Type B pancreatic cell (in vitro differentiated cells): Measurements from ENCODE around the gene APH1B. TPM values are rescaled to one million over a fixed set of nuclear protein-coding genes. Genes with fewer than 3 reads are reported as not detected.

ENCODE experiments used
- DNase-seq: peaks from one replicate; pipeline ENCODE4 v3.0.0; 2021; ENCODE audit warnings: mixed read lengths; ENCODE audit not compliant: unreplicated experiment; ENCODE audit errors: extremely low spot score
- H3K27ac Mint-ChIP-seq: 2 replicates; pipeline ENCODE4 v1.8.0; 2021; ENCODE audit warnings: mild to moderate bottlenecking, mixed read lengths
- H3K27me3 Mint-ChIP-seq: 2 replicates; pipeline ENCODE4 v1.8.0; 2021; ENCODE audit warnings: mixed read lengths
- H3K36me3 Mint-ChIP-seq: 2 replicates; pipeline ENCODE4 v1.8.0; 2021; ENCODE audit warnings: mixed read lengths
- H3K4me1 Mint-ChIP-seq: one replicate; pipeline ENCODE4 v1.8.0; 2021; ENCODE audit warnings: mixed read lengths; ENCODE audit not compliant: unreplicated experiment
- H3K4me3 Mint-ChIP-seq: 2 replicates; pipeline ENCODE4 v1.8.0; 2021; ENCODE audit warnings: mild to moderate bottlenecking, mixed read lengths
- H3K9me3 Mint-ChIP-seq: 2 replicates; pipeline ENCODE4 v1.8.0; 2021; ENCODE audit warnings: mixed read lengths
- total RNA-seq: library from RNA; stranded (reverse); gene quantifications from 2 replicates; pipeline ENCODE4 v1.2.1, GENCODE V29; 2021; ENCODE audit warnings: low replicate concordance
- TF ChIP-seq, protein P1 (sequence below): fragments of 200-600 bp; sonication (generic); conservative IDR thresholded peaks from 2 replicates; pipeline ENCODE4 v1.5.0; 2021; ENCODE audit warnings: antibody characterized with exemption, mild to moderate bottlenecking

The APH1B gene
- total RNA-seq, 1 donor from 2014 or later: 16.0 TPM

DNA sequence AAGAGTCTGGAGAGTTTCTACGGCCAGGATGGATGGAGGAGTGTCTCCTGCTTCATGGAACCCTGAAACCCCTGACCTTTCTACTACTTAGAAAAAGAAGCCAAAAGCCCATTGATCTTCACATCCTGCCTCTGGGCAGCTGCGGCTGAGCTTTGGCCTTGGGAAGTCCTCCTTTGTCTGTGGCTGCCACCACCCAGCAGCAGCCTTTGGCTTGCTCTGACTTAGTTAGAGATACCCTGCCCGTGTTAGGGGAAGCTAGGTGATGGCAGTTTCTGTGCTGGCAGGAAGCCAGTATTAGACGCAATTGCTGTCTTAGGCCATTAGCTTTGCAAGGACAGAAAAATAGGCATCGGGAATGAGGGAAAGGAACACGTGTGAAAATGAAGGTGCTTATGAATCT lies 18.8 kb downstream of the APH1B start:
- no peaks in the 10 kb centered on the region for H3K9me3 Mint-ChIP-seq
- peak overlapping the region; percentile 22 for H3K27ac Mint-ChIP-seq
- no peak for DNase-seq
- TF ChIP-seq, protein P1, sequence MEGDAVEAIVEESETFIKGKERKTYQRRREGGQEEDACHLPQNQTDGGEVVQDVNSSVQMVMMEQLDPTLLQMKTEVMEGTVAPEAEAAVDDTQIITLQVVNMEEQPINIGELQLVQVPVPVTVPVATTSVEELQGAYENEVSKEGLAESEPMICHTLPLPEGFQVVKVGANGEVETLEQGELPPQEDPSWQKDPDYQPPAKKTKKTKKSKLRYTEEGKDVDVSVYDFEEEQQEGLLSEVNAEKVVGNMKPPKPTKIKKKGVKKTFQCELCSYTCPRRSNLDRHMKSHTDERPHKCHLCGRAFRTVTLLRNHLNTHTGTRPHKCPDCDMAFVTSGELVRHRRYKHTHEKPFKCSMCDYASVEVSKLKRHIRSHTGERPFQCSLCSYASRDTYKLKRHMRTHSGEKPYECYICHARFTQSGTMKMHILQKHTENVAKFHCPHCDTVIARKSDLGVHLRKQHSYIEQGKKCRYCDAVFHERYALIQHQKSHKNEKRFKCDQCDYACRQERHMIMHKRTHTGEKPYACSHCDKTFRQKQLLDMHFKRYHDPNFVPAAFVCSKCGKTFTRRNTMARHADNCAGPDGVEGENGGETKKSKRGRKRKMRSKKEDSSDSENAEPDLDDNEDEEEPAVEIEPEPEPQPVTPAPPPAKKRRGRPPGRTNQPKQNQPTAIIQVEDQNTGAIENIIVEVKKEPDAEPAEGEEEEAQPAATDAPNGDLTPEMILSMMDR: no peak
- H3K36me3 Mint-ChIP-seq: peaks cover 26% of the 10 kb centered on the region
- H3K4me3 Mint-ChIP-seq: no peak overlapping the region
- peaks cover 25% of the 10 kb centered on the region for H3K4me1 Mint-ChIP-seq
- no peaks in the 10 kb centered on the region for H3K27me3 Mint-ChIP-seq

DNA sequence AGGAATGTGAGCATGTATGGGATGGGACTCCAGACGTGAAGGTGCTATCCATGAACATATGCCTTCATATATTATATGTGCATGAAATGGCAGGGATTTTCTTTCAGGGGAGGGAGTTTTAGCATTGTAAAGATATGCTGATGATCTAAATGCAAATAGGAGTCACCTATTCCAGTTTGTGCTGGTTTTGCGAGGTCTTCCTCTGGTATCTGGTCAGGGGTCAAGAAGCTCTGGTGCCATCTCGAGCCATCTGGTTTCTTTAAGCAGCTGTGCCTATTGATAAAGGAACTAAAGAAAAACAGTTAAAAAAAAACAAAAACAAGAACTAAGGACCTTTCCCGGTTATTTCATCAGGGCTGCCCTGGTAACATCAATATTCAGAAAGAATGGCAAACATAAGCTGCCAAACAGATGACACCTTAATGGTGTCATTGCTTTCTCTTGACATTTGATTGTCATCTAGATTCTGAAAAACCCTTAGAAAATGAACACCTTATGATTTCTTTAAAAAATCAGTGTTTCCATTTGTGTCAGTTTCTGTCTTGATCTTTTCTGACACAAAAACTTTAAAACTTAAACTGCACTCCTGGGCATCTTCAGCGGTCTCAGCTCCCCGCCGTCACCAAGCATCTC lies 22.7 kb downstream of the APH1B start:
- Mint-ChIP-seq H3K27me3 (no peaks in the 10 kb centered on the region), H3K36me3 (peaks cover 38% of the 10 kb centered on the region), H3K4me1 (peaks cover 27% of the 10 kb centered on the region), H3K4me3 (no peak overlapping the region), H3K27ac (no peak overlapping the region), H3K9me3 (no peaks in the 10 kb centered on the region)
- no peak for DNase-seq
- TF ChIP-seq, protein P1: no peak

DNA sequence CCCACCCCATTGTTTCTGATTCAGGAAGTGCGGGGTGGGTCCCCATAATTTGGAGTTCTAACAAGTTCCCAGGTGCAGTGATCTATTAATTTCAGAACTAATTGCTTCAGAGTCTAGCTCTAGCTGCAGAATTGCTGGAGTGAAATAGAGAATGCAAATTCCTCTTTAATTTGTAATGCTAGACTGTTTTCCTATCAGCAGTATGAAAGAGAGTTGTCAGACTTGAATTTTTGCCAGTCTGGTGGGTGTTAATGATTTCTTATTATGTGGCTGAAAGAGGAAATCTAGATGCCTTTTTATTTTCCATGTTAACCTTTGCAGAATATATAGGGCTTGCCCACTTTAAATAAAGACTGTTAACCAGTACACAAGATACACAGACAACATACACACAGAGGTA lies 23.7 kb downstream of the APH1B start:
- DNase-seq: no peak
- H3K4me3 Mint-ChIP-seq: no peak overlapping the region

DNA sequence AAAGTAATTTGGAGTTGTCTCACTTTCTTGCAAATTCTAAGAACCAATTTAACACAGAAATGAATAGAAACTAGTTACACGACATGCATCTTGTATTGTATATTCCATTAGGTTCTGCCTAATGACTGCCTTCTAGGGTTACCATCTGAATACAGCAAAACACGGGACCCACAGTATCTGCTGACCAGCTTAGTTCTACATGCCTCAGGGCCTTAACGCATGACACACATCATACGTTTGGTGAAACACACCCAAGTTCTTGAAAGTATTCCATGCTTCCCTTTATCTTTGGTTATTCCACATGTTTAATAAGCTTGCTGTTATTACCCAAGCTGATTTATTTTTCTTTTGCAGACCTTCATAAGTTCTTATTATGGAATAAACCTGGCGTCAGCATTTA lies 27.9 kb downstream of the APH1B start:
- no peak overlapping the region for H3K27ac Mint-ChIP-seq
- no peak for DNase-seq
- no peaks in the 10 kb centered on the region for H3K9me3 Mint-ChIP-seq
- TF ChIP-seq, protein P1: no peak
- peaks cover 17% of the 10 kb centered on the region for H3K4me1 Mint-ChIP-seq
- peaks cover 27% of the 10 kb centered on the region for H3K36me3 Mint-ChIP-seq
- no peaks in the 10 kb centered on the region for H3K27me3 Mint-ChIP-seq
- no peak overlapping the region for H3K4me3 Mint-ChIP-seq

More for the DNA sequence above, 23.7 kb downstream of the APH1B start:
- peaks cover 22% of the 10 kb centered on the region for H3K4me1 Mint-ChIP-seq
- H3K27ac Mint-ChIP-seq: no peak overlapping the region
- no peaks in the 10 kb centered on the region for H3K9me3 Mint-ChIP-seq
- H3K36me3 Mint-ChIP-seq: peaks cover 44% of the 10 kb centered on the region
- TF ChIP-seq, protein P1: no peak
- no peaks in the 10 kb centered on the region for H3K27me3 Mint-ChIP-seq

DNA sequence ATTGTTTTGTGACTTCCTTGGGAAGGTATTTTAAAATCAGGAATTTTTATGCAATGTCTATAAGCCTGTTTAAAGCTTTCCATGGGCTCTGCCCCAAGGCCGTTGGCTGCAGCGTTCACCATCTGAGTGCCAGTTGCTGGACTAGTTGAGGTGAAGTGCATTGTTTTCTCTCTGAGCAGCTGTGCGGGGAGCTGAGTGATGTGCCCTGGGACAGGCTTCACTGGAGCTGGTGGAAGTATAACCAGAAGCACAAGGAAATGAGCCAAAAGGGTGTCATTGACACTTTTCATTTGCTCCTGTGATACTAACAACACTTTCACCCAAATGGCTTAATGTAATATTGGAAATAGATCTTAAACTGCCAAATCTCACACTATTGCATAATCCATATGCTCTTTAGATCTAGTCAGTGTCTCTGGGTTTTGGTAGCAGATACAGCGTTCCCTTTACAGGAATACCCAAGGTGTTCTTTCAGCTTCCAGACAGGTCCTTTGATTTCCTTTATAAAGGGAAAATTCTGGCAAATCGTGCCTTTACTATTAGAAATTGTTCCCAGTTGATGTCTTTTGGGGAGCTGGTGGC lies 29.2 kb downstream of the APH1B start:
- Mint-ChIP-seq H3K27me3 (no peaks in the 10 kb centered on the region), H3K4me1 (peaks cover 5% of the 10 kb centered on the region), H3K27ac (no peak overlapping the region), H3K36me3 (peaks cover 27% of the 10 kb centered on the region), H3K9me3 (no peaks in the 10 kb centered on the region), H3K4me3 (no peak overlapping the region)
- DNase-seq: no peak
- TF ChIP-seq, protein P1: no peak
